Cortex of kidney (tissue), 1 donor: ENCODE data around the gene GALNT2.

ENCODE experiments used
- DNase-seq: peaks from one replicate; lab custom pipeline; 2025; lab: John Stamatoyannopoulos, UW

The GALNT2 gene

DNA sequence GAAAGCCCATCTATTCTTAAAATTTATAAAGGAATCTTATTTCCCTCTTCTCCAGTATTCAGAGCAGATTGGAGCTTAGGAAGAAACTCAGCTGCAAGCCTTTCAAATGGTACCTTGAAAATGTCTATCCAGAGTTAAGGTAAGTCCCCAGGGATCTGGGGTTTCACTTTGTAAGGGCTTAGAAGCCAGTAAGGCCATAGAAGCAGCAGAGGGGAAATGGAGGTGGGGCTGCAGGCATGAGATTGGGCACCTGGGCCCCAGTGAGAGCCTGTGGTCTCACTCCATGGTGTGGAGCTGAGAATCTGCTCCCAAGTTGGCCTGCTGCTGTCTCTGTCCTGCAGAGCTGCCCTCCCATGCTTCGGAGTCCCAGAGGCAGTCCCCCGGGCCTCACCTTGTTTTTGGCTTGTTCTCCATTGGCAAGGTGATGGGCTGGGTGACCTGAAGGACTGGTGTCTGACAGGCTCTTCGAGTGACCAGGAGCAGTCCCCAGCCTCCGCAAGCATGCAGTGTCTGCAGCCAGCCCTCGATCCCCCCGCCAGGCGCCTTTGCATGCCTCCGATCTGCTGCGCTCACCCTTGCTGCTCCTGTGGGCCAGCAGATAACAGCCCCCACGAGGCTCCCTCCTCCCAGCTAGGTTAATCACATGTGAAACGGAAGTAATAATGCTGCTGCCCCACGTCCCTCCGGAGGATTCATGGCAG is 196.0 kb downstream of the GALNT2 start:
- DNase-seq: no peak

DNA sequence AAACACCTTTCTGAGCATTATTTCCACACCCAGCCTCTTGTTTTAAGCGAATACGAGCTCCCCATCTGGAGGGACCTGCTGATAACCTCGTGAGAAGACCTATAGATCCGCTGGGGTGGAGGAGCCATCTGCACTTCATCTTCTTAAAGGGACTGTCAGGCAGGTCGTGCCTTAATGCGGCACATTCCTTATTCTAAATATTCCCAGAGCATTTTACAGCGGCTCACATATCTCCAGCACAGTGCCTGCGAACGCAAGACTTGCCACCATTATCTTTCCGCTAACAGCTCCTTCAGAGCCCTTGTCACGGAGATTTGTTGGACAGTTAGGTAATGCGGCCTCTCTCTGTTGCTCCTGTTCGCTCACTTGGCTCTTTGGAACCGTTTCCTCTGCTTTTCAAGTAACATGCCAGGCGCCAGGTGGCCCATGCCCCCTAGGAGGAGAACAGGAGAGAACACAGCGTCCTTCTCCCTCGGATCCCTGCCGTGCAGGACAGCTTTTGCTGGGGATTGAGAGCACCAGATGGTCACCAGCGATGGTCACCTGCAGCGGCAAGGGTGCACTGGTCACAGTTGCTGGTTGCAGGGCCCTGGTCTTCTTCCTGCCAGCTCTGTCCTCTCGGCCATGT is 196.6 kb downstream of the GALNT2 start:
- DNase-seq: no peak

DNA sequence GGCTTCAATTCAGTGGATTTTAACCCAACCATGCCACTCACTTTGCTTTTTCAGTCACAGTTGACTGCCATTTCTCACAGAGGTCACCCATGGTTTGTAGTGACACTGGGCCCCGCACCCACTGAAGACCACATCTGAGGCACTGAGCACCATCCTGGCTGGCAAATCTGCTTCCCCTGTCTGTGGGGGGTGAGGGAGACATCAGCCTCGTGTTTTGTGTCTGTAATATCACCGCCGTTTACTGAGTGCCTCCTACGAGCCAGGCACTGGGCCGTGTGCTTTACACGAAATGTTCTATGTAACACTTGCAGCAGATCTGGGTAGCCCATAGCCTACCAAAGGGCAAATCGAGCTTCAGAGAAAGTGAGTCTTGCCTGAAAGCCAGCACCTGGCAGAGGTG is 197.3 kb downstream of the GALNT2 start:
- DNase-seq: no peak

DNA sequence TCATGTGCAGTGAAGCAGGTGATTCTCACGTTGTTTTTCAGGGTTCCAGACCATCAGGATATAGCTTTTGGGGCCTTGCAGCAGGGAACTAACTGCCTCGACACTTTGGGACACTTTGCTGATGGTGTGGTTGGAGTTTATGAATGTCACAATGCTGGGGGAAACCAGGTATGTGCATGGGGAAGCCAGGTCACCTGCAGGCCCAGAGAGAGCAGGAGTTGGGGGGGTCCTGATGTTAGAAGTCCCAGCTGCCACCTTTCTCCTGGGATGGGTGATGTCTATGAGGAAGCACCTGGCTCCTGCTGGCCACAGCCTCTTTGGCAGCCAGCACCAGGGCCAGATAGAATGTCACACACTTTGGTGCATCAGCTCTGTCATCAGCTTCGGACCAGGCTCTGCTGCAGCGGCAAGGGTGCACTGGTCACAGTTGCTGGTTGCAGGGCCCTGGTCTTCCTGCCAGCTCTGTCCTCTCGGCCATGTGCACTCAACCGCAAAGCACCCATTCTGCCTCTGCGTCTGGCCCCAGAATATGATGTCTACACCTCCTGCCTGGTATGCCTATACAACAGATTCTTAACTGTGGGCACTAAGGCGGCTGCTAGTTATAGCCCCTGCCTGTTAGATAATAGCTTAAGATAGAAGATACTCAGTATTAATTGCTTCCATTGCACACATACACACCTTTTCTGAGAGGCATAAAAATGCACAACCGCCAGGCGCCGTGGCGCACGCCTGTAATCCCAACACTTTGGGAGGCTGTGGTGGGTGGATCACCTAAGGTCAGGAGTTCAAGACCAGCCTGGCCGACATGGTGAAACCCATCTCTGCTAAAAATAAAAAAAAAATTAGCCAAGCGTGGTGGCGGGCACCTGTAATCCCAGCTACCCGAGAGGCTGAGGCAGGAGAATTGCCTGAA is 198.4 kb downstream of the GALNT2 start:
- no peak for DNase-seq

DNA sequence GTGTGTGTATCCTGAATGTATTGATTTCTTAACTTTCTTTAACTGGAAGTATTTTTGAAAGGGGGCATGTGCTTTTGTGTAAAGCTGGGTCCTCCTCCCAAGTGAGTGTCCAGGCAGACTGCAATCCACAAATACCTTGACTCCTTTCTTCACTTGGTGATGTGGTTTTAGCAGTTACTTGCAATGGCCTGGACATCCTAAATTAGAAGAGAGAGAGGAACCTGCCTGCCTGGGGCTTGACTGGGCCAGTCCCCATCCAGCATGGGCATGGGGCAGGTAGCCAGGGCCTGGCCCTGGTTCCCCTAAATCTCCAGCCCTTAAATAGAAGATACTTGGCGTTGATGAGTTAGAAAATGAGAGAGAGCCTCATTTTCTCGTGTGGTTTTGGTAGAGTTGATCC is 199.4 kb downstream of the GALNT2 start:
- DNase-seq: no peak

DNA sequence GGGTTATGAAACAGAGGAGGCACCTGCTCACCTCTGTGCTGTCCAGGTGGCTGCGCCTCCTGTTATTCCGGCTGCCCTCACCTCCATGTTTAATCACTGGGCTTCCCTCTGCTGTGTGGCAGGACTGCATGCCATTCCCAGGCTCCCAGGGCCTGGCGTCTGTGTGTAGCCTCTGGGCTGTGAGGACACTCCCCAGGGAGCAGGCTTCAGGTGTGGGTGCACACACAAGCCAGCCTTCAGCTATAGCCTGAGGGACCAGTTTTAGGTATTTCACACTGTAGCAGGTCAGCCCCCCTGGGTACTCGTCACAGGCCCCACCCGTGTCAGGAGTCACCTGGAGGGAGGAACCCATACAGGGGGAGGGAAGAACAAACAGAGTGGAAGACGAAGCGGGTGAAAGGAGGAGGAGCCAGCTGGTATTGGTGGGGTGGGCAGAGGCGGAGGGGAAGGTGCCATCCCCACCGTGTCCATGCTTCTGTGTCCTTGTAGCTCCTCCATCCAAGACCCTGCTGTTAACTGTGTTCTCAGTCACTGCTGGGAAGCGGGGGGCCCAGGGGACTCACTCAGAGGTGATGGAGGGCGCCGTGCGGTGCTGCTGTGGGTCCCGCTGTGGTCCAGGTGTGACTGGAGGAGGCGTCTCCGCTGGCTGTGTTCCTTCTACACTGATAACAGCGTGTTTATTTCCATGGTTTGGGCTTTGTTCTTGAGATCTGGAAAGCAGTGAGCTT is 200.5 kb downstream of the GALNT2 start:
- DNase-seq: no peak

DNA sequence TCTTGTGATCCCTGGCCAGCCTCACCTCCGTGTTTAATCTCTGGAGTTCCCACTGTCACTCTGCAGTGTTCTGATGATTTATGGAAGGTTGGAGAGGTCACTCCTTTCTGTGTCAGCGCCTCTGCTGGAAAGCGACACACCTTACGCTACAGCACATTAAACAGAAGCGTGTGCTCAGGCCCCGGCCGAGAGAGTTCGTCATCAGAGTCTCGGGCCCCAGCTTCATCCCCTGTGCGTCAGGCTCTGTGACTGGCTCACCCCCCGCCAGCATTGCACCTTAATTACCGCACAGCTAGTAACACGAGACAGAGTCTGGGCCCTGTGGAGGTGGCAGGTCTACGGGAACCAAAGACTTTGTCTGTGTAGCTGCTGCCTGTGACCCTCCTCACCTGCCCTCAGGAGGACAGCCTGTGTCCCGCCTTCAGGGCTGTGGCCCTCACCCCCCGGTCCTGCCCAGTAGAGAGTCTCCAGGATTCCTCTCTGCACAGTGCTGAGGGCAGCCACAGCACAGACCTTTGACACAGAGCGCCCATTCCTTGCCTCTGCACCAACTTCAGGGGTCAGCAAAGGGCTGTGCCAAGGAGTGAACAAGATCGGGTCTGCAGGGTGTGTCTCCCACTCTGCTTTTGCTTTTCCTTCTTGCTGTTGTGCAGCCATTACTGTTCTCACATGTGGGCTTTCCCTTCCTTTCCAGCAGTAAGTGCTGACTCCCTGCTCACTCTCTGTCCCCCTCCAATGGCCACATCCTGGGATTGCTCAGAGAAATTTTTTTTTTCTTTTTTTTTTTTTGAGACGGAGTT is 201.5 kb downstream of the GALNT2 start:
- DNase-seq: no peak

DNA sequence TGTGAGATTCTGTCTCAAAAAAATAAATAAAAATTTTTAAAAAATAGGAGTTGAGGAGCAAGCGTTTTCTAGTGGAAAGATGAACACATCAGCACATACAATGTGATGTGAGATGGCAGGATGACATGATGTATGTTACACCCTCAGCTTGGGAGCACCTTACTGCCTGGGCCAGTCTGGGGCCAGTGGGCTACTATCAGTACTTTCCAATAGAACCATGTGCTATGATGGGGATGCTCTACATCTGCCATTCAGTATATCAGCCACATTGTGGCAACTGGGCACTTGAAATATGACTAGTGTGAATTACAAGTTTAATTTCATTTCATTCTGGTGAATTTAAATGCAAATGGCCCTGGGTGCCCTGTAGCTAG is 203.1 kb downstream of the GALNT2 start:
- no peak for DNase-seq

DNA sequence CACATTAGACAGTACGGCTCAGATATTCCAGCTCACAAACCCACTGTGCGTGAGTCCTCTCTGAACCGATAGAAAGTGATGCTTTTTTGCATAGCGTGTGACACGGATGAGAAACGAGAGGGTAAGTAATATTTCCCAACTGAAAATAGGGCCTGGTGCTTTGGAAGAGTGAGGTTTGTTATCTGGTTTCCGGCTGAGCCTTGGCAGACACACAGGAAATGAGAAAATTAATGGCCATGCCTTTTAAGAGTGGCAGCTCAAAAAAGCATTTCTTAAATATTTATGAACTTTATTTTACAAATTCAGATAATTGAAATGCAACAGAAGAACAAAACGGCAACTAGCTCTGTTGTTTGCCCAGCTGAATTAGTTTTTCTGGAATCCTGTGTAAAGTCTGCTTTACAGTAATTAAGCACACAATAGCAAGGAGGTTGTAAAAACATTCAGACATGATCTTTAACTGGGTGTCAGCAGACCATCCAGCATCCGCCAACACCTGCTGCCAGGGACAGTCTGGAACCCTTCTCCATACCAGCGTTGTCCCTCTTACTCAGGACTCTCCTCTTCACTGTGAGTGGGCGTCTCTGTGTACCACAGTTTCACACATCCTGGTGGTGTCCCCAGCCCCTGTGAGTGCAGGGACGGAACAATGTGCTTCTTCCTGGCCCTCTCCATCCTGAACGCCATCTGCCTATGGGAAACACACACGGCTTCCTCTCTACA is 203.7 kb downstream of the GALNT2 start:
- DNase-seq: no peak

DNA sequence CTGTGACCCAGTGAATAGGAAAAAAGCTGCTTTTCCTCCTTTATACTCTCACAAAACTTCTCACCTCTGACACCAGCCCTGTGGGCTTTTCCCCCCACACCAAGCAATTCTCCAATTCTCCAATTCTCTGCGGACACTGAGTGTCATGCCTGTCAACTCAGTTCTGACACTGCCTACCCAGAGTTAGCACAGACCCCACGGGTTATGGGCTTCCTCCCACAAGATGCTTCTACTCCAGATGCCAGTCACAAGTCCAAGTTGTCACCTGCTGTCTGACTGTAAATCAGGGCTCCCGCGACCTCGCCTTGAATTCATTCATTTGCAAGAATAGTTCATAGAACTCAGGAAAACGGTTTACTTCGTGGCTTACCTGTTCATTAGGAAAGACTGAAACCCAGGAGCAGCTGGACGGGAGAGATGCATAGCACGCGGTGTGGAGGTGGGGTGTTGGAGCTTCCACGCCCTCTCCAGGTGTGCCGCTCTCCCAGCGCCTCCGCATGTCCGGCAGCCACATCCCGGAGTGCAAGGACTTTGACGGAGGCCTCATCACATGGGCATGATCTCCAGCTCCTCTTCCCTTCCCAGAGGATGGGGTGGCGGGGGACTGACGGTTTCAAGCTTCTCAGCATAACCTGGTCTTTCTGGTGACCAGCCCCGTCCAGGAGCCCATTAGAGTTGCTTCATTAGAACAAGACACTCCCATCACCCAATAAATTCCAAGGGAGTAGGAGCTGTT is 204.4 kb downstream of the GALNT2 start:
- no peak for DNase-seq

DNA sequence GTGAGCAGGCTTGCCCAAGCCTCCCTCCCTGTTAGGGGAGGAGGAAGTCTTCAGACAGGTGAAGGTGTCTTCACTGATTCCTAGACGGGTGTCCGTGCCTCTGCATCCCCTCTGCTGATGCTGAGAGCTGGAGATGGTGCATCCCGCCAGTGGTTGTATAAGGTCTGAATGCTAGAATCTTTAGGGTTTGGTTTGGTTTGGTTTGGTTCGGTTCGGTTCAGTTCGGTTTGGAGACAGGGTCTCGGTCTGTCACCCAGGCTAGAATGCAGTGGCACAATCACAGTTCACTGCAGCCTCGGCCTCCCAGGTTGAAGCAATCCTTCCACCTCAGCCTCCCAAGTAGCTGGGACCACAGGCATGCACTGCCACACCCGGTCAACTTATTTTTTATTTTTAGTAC is 205.5 kb downstream of the GALNT2 start:
- DNase-seq: no peak

DNA sequence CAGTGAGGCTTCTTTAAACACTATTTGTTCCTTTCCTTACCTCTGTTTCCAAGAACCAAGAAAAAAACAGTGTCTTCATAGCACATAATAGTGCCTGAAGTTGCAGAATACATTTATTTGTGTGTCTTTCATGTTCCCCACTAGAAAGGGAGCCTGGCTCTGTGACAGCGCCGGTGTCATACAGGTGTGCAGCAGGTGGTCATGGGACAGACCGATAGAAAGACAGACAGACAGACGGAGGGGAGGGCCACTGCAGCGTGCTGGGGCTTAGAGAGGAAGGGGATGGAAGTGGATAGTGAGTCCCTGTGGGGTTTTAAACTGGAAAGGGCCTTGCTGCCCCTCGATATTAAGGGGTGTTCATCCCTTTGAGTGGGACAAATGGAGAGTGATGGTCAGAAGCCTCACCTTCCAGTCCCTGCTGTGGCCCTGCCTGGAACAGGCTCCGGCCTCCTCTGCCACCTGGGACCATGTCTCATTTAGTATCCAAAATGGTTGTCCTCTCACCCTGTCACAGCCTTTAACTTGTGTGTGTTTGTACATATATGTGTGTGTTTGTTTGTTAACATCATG is 206.2 kb downstream of the GALNT2 start:
- DNase-seq: no peak

DNA sequence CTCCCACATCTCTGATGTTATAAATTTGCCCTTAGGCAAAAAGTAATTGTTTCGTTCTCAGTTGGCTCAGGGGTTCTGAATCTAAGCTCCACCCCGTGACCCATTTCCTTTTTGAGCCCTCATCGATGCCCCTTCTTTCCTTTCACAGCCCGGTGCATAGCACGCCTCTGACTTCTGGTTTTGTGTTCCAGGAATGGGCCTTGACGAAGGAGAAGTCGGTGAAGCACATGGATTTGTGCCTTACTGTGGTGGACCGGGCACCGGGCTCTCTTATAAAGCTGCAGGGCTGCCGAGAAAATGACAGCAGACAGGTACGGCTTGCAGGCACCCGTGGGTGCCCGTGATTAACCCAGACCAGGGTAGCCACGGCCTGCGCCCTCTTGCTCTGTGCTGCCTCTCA is 207.2 kb downstream of the GALNT2 start:
- DNase-seq: no peak

DNA sequence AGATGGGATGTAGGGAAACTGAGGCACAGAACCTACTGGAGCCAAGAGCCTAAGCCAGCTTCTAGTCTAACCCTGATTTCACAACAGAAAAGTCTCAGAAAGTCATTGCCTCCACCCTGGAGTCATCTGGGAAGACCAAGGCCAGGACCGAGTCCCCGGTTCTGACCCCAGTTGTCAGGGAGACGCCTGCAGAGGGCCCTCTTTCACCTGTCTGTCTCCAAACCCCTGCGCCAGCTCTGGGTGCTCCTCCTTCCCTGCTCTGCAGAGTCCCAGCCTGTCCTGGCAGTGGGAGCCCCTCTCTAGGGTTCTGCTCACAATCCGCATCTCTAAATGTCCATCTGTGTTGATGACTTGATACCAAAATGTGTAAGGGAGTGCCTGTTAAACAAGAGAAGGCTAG is 209.4 kb downstream of the GALNT2 start:
- no peak for DNase-seq

DNA sequence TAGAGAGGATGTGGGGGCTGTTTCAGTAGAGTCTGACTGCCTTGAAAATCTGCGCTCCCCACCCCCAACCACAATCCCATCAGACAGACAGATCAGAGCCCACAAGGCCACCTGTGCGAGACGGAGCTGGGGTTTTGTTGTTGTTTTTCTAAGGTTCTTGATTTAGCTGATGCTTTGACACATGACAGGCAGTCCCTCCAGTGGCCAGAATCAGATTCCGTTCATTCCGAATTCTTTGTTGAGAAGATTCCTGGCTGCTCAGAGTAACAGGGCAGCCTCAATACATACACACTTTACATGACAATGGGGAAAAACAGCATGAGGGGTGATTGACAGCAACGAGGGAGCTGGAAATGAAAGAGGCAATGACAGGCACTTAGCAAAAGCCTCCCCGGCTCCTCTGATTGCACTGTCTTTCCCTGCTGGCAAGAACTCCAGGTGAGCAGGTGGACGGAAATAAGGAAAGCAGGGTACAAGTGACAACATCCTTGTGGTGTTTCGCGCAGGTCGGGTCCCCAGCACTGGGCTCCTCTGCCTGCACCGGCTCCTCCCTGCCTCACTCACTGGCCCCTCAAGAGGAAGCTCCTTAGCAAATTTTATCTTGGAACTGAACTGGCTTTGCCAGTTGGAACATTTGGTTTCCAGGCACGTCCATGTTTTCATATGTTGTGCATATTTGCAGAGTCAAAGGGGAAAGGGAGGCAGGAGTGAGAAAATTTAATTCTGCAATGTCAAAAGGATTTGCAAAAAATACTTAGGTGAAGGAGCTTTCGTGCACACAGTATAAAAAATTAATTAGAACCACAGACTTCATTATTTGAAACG is 210.4 kb downstream of the GALNT2 start:
- no peak for DNase-seq

DNA sequence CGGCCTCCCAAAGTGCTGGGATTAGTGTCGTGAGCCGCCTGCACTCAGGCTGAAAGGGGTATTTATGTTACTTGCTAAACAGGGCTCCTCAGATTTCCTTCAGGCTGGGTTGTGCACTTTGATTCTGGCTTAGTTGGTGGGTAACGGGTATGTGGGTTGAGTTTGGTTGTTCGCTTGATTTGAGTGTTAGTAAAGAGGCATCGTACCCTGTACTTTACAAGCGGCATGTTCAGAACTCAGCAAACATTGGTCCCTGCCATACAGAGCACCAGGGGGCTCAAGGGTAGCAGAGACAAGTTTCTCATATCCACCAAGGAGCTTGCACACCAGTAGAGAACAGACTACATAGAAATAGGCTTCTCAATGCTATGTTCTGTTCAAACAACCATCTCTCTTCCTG is 211.3 kb downstream of the GALNT2 start:
- DNase-seq: no peak

DNA sequence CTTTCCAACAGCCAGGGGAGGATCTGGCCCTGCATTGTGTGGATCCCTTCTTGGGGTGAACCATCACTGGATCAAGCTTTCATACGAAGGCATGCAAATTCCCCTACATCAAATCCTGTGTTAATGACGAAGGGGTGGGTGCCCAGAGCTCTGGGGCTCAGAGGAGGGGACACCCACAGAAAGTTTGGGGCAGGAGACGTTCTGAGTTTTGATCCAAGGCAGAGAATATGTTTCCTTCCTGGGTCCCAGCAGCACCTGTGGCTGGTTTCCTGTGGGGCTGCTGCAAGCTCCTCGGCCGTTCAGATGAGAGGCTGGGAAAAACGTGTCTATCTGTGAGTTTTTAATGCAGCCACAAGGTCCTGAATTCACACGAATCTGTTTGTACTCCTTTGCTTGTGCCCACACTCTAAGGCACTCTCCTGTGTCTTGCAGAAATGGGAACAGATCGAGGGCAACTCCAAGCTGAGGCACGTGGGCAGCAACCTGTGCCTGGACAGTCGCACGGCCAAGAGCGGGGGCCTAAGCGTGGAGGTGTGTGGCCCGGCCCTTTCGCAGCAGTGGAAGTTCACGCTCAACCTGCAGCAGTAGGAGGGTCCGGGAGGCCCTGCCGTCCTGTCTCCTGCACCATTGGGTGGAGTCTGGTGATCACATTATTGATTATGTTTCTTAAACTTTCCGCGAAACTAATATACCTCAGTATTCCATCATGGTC is 212.0 kb downstream of the GALNT2 start:
- no peak for DNase-seq

DNA sequence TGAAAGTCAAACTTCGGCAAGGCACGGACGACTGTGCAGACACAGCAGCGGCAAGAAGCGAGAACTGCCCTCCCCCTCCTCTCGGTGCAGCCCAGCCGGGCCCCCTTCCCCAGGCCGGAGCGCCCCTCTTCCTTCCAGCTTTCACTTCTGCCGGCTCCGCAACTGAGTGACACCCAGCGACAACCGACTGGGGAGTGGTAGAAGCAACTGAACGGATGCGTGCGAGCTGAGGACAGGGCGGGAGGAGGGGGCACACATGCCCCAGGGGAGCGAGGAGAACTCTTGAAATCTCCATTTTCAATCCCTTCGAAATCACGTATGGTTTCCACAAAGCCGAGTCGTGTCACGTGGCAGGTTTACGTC is 212.5 kb downstream of the GALNT2 start:
- DNase-seq: no peak
